ENCODE results near the gene DRD5. TPM values are rescaled to one million over a fixed set of nuclear protein-coding genes. Genes with fewer than 3 reads are reported as not detected.
"Not testable (repeated sequence)": the region's sequence is repeated elsewhere in the genome, so short reads cannot be mapped to it uniquely, and the experiment has no call there.

The DRD5 gene
- total RNA-seq, 1 donor from 2014 or later, result not detected

DNA sequence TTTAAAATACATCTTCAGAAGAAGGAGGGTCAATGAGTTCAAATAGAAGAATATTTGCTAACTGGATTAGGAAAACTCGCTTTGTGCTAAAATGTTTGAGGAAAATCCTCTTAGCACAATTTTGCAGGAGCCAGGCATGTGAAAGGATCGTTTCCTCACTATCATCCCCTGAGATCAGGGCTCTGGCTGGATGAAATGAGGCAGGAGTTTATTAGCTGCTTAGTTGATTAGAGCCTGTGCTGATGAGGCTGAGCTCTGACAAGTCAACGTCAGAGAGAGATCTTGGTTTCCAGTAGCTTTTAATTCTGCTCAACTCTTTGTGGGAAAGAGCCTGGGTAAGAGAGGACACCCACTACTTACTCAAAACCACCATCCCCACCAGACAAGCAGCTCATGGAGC, 8.0 kb upstream of the DRD5 start:
- Histone ChIP-seq H3K4me3 (no peak overlapping the region), H3K27me3 (ENCODE audit: low read depth) (no peaks in the 10 kb centered on the region), H3K9me3 (no peaks in the 10 kb centered on the region), H3K36me3 (no peaks in the 10 kb centered on the region), H3K4me1 (no peaks in the 10 kb centered on the region), H3K27ac (no peak overlapping the region)
- TF ChIP-seq, protein P1, sequence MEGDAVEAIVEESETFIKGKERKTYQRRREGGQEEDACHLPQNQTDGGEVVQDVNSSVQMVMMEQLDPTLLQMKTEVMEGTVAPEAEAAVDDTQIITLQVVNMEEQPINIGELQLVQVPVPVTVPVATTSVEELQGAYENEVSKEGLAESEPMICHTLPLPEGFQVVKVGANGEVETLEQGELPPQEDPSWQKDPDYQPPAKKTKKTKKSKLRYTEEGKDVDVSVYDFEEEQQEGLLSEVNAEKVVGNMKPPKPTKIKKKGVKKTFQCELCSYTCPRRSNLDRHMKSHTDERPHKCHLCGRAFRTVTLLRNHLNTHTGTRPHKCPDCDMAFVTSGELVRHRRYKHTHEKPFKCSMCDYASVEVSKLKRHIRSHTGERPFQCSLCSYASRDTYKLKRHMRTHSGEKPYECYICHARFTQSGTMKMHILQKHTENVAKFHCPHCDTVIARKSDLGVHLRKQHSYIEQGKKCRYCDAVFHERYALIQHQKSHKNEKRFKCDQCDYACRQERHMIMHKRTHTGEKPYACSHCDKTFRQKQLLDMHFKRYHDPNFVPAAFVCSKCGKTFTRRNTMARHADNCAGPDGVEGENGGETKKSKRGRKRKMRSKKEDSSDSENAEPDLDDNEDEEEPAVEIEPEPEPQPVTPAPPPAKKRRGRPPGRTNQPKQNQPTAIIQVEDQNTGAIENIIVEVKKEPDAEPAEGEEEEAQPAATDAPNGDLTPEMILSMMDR (IDR thresholded peaks at IDR 0.05), result no peak
- intact Hi-C loops (cut with DNase I), result no loop called here
- ATAC-seq (no peak), DNase-seq (no peak)

DNA sequence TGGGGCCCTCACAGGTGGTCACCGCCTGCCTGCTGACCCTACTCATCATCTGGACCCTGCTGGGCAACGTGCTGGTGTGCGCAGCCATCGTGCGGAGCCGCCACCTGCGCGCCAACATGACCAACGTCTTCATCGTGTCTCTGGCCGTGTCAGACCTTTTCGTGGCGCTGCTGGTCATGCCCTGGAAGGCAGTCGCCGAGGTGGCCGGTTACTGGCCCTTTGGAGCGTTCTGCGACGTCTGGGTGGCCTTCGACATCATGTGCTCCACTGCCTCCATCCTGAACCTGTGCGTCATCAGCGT, 652 bp downstream of the DRD5 start:
- no peaks in the 10 kb centered on the region for H3K4me1 ChIP-seq
- peaks cover 32% of the 10 kb centered on the region for H3K27me3 ChIP-seq (ENCODE audit: low read depth)
- ATAC-seq (no peak), DNase-seq (no peak)
- no peak overlapping the region for H3K4me3 ChIP-seq
- no peaks in the 10 kb centered on the region for H3K9me3 ChIP-seq
- H3K36me3 ChIP-seq, result no peaks in the 10 kb centered on the region
- TF ChIP-seq, protein P1 (IDR thresholded peaks at IDR 0.05), result no peak
- no peak overlapping the region for H3K27ac ChIP-seq
- intact Hi-C loops (cut with DNase I), result no loop called here

DNA sequence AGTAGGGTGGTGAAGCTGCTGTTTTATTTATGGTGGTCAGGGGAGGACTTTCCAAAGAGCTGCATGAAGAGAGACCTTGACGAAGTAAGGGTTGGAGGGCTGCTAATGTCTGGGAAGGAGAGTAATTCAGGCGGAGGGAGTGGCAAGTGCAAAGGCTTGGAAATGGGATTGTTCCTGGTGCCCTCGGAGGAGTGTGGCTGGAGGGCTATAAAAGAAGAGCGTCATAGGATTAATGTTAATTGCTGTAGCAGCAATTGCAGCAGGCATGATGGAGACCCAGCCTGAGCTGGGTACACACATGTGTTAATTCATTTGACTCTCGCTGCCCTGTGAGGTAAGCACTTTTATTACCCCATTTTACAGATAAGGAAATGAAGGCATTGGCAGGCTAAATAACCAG, 4.5 kb downstream of the DRD5 start:
- H3K9me3 ChIP-seq; H3K27ac ChIP-seq; H3K4me3 ChIP-seq; H3K36me3 ChIP-seq; DNase-seq; H3K4me1 ChIP-seq; intact Hi-C loops (cut with DNase I); ATAC-seq: not testable (repeated sequence)
- peaks cover 26% of the 10 kb centered on the region for H3K27me3 ChIP-seq (ENCODE audit: low read depth)

DNA sequence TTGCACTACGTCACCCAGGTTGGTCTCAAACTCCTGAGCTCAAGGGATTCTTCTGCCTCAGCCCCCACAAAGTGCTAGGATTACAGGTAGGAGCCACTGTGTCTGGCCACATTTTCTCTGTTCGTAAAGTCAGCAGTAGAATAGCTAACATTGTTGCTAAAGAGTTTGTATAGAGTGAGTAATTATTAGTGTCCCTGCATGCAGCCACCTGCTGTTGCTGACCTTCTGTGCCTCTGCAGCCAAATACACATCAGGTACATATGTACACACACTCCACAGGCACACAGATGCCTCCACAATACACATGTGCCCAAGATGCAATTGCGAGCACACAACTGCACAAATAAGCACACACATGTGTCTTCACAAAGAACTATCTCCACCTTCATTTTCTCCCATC, 10.9 kb downstream of the DRD5 start:
- TF ChIP-seq, protein P1 (IDR thresholded peaks at IDR 0.05), result no peak
- no peak for DNase-seq
- no peaks in the 10 kb centered on the region for H3K36me3 ChIP-seq
- H3K27me3 ChIP-seq (ENCODE audit: low read depth), result no peaks in the 10 kb centered on the region
- no peak overlapping the region for H3K4me3 ChIP-seq
- intact Hi-C loops (cut with DNase I), result no loop called here
- H3K9me3 ChIP-seq, result no peaks in the 10 kb centered on the region
- H3K4me1 ChIP-seq, result no peaks in the 10 kb centered on the region
- no peak for ATAC-seq
- H3K27ac ChIP-seq, result no peak overlapping the region

DNA sequence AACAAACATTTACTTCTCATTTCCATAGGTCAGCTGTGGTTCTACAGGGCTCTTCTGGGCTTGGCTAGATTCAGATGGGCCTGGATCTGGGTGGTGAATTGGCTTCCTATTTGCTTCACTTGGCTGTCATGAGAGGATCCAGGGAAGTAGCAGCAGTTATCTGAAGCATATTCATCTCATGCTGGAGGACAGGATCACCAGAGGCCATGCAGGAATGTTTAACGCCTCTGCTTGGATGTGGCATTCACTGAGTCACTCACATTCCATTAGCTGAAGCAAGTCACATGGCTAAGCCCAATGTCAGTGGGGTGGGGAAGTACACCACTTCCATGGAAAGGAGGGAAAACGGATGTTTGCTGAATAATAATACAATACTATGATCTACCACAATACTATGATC, 15.2 kb downstream of the DRD5 start:
- H3K9me3 ChIP-seq; H3K36me3 ChIP-seq; H3K27me3 ChIP-seq (ENCODE audit: low read depth); DNase-seq; intact Hi-C loops (cut with DNase I); H3K4me3 ChIP-seq; H3K4me1 ChIP-seq; H3K27ac ChIP-seq; ATAC-seq: not testable (repeated sequence)

DNA sequence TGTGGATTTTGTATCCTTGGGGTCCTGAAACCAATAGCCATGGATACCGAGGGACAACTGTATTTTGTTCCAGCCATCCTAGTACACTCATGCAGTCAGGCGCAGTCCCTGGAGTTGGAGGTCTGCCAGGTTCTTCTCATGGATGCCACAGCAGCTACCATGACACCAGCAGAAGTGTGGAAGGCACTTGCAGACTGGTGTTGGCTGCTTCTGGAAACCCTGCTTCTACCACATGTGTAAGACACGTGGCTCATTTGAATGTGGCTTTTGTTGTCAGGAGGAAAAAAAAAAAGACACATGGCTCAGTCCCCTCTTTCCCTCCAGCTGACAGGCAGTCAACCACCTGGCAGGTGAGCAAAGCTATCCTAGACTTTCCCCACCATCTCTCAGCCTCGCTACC, 19.4 kb downstream of the DRD5 start:
- no peaks in the 10 kb centered on the region for H3K9me3 ChIP-seq
- DNase-seq (no peak), ATAC-seq (no peak)
- H3K27ac ChIP-seq, result no peak overlapping the region
- intact Hi-C loops (cut with DNase I), result no loop called here
- no peaks in the 10 kb centered on the region for H3K4me1 ChIP-seq
- TF ChIP-seq, protein P1 (IDR thresholded peaks at IDR 0.05), result no peak
- H3K27me3 ChIP-seq (ENCODE audit: low read depth), result peaks cover 4% of the 10 kb centered on the region
- H3K4me3 ChIP-seq, result no peak overlapping the region
- H3K36me3 ChIP-seq, result no peaks in the 10 kb centered on the region

DNA sequence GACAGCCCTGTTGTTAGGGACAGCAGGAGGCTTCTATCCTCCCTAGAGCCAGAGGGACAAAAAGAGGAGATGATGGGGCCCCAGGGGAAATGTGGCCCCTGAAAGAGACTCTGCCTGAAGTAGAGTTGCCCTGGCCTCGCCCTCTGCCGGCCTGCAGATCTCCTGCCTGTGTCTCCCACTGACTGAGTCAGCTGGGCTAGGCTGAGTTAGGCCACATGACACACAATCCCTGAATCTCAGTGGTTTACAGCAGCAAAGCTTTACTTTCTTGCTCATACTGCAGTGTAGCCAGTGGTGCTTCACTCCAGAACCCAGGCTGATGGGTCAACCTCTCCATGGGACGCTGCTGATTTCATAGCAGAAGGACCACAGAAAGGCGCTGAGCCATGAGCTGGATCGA, 23.5 kb downstream of the DRD5 start:
- intact Hi-C loops (cut with DNase I), result no loop called here
- no peak for ATAC-seq

More for the DNA sequence above, 23.5 kb downstream of the DRD5 start:
- DNase-seq, result no peak
- Histone ChIP-seq H3K36me3 (no peaks in the 10 kb centered on the region), H3K27me3 (ENCODE audit: low read depth) (peaks cover 4% of the 10 kb centered on the region), H3K9me3 (no peaks in the 10 kb centered on the region), H3K27ac (no peak overlapping the region), H3K4me3 (no peak overlapping the region), H3K4me1 (no peaks in the 10 kb centered on the region)
- TF ChIP-seq, protein P1 (IDR thresholded peaks at IDR 0.05), result no peak
